ENCODE measurements around the gene CCDC171.

DNA sequence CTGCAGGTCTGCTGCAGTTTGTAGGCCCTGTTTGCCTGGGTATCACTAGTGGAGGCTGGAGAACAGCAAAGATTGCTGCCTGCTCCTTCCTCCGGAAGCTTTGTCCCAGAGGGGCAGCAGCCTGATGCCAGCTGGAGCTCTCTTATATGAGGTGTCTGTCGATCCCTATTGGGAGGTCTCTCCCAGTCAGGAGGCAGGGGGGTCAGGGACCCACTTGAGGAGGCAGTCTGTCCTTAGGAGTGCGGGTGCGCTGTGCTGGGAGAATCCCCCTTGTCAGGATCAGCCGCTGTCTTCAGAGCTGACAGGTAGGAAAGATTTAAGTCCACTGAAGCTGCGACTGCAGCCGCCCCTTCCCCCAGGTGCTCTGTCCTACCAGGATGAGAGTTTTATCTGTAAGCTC lies 64.9 kb downstream of the CCDC171 start:
- TF ChIP-seq CTCF (IDR thresholded peaks at IDR 0.05) (no peak), POLR2A (IDR thresholded peaks at IDR 0.05) (no peak)
